Activated naive CD4-positive, alpha-beta T cell (primary cell): Measurements from ENCODE around the gene ABTB2.
"Not testable (repeated sequence)": the region's sequence is repeated elsewhere in the genome, so short reads cannot be mapped to it uniquely, and the experiment has no call there.

ENCODE experiments used
- DNase-seq, 4 experiments: peaks; one replicate each; lab custom pipeline; 2025; lab: John Stamatoyannopoulos, UW

ABTB2 gene

DNA sequence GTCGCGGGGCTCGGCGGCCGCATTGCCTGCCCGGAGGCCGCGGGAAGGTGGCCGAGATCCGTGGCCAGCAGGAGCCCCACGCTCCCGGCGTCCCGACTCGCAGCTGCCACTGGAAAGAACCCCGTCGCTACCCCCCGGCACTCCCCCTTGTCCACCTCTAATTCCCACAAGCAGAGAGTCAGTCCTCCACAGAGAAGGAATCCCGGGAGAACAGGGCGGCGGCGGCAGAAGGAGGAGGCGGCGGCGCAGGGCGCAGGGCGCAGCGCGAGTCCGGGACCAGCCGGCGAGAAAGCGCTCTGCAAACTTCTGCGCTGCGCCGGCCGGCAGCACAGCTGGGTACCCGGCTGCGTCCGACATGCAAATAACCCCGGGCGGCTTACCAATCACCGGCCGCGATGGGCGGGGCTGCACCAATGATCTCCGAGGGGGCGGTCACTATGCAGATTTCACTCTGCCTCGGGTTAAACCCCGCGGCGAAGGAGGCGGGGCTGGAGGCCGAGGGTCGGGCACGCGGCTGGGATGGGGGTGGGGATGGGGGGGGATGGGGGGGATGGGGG is at the start of gene ABTB2:
Gene ABTB2, minus strand, starts transcription at position 310 of the 557 bp plus-strand sequence.
- DNase-seq: peak; percentile 81 to 96 (median 94)

DNA sequence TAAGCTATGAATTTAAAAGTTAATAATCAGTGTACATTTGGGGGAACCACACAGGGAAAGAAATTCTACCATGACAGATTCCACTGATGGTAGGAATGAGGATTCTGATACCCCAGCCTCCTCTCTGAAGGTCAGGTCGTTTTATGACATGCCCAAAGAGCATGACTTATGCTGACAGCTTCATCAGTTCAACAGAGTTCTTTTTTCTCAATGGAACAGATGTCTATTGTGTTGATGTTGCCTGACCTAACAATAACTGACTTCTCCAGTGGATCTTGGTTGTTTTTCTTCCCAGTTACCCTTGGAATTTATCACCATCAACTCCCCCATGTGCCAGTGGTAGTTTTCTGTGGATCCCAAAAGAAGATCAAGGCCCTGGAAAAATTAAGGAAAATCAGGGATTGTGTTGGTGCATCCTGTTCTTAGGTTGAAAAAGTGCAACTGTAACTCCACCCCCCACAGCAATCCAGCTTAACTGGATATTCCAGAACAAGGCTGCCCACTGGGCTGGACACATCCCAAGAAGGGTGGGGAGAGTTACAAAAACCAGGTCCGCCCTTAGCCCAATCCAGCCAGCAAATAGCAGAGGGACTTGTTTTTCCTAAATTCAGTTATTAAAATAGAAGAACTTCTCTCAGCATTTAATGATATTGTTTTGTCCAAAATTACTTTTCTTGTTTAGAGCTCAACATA is 49.5 kb upstream of the ABTB2 start:
- no peak for DNase-seq

DNA sequence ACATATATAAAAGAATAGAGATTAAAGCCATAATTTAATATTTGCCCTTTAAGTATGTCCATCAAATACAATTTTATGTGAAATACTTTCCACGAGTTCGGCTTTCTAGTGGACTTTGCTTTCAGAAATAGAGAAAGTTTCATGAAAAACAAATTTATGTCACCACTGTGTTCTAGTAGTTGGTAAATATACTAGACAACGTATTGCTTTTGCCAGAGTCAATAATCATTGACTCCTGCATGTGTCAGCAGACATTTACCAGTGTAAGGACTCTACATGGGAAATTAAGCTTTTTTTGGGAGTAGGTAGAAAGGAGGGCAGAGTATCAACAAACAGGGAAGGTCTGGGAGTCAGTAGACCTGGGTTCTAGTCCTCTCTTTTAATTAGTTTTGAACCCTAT is 48.6 kb upstream of the ABTB2 start:
- no peak for DNase-seq

DNA sequence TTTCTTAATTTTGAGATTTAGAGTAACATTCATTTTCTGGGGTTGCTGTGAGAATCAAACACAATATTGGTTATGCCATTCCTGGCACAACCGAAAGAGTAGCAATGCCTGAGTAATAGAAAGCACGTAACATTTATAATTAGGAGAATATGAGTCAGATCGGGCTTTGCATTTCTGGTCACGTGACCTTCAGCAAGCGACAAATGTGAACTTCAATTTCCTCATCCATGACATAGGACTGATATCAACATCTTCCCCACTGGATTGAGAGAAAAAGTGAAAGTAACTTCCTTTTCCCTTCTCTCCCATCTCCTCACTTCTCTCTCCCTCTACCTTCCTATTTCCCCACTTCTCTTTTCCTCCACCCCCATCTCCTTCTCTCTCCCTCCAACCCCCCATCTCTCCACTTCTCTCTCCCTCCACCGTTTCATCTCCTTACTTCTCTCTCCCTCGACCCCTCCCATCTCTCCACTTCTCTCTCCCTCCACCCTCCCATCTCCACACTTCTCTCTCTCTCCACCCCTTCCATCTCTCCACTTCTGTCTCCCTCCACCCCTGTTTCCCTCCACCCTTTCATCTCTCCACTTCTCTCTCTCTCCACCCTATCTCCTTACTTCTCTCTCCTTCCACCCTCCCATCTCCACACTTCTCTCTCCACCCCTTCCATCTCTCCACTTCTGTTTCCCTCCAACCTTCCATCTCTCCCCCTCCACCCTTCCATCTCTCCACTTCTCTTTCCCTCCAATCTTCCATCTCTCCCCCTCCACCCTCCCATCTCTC is 47.5 kb upstream of the ABTB2 start:
- no peak for DNase-seq

- no peak for DNase-seq
Observed at GRCh38 chr11:34404280-34404679, 46.5 kb upstream of the ABTB2 start.

DNA sequence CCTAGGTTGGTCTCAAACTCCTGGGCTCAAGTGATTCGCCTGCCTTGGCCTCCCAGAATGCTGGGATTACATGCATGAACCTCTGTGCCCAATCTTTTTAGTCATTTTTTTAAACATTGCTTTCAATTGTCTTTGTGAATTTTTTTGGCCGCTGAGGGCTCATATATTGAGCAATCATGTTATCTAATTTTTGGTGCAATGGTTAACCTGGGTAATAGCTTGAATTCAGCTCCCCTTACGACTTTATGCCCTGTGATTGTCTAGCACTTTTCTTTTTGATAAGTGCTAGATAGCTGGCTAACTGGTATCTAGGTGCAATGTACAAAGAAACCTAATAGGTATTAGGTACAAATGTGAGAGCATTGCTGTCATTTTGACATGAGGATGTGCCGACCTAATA is 45.6 kb upstream of the ABTB2 start:
- no peak for DNase-seq

GRCh38 chr11:34397811-34398210 is 40.0 kb upstream of the ABTB2 start:
- no peak for DNase-seq

DNA sequence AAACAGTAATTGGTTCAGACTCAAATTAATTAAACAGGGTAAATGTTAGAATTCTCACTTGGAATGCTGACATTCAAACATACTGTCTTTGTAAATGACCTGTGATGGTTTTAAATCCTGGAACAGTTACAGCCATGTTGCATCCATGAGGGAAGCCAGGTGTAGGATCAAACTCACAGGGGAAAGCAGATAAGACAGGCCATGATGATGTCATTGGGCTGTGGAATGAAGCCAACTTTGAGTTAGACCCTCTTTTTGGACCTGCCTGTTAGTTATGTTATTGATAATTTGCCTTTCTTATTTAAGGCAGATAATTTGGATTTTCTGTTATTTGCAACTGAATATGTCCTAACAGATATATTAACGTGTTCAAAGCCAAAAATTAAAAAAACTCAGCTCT is 39.3 kb upstream of the ABTB2 start:
- DNase-seq: no peak

- DNase-seq: no peak
Observed at GRCh38 chr11:34395916-34396550, 38.2 kb upstream of the ABTB2 start.

DNA sequence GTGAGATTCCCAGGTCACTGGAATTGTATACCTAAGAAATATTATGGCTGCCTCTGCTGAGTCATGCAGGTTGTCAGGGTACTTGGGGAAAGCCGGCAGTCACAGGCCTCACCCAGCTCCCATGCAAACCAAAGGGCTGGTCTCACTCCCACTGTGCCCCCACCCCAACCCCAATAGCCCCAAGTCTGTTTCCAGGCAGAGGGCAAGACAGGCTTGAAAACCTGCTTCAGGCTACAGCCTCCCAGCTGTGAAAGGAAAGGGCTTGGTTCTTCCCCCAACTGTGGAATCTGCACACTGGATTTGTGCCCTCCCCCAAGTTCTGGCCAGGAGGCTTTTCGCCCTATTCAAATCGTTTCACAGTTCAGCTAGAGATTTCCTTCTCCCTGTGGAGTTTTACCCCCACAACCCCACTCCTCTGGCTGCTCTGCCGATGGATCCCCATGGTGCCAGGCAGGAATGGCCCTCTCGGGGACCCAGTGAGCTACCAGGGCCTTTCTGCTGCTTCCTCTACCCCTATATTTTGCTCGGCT is 37.0 kb upstream of the ABTB2 start:
- DNase-seq: no peak

- DNase-seq: no peak
Observed at GRCh38 chr11:34387653-34388052, 29.8 kb upstream of the ABTB2 start.

- DNase-seq: not testable (repeated sequence)
Observed at GRCh38 chr11:34386356-34386755, 28.5 kb upstream of the ABTB2 start.

- no peak for DNase-seq
Observed at GRCh38 chr11:34382532-34383276, 24.9 kb upstream of the ABTB2 start.

- no peak for DNase-seq
Observed at GRCh38 chr11:34381775-34382174, 24.0 kb upstream of the ABTB2 start.

DNA sequence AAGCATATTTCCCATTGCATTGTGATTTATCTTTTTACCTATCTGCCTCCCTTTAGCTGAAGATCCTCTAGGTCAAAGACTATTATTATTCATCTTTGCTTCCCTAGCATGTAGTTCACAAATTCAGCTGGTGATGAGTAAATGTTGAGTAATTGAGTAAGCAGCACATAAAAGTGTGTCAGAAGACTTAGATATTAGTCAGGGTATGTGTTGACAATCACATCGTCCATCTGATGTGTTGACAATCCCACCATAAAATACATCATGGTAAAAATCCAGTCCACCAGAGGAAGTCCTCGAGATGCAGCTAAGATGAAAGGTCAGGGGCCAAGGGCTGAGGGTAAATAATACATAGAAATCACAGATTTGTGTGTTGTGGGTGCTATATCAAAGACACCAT is 22.9 kb upstream of the ABTB2 start:
- no peak for DNase-seq

- no peak for DNase-seq
Observed at GRCh38 chr11:34379539-34379938, 21.7 kb upstream of the ABTB2 start.

GRCh38 chr11:34379079-34379478 is 21.3 kb upstream of the ABTB2 start:
- DNase-seq: no peak

GRCh38 chr11:34373727-34374126 is 15.9 kb upstream of the ABTB2 start:
- DNase-seq: no peak

DNA sequence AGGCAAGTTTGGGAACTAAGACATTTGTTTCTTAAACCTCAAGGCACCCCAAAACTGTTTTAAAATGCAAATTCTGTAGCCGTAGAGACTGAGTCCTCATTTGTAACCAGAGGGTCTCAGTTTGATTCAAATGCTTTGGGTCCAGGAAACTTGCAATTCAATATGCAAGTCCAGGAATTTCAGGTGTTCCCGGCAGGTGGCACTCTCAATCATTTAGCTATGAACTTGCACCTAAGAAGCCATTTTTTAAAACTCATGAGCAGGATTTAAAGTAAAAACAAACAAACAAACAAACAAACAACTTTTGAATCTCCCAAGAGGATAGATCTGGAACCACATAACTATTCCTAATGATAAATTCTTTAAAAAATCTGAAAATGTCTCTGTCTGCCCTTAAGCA is 8.7 kb upstream of the ABTB2 start:
- DNase-seq: no peak

GRCh38 chr11:34364102-34364501 is 6.3 kb upstream of the ABTB2 start:
- no peak for DNase-seq

DNA sequence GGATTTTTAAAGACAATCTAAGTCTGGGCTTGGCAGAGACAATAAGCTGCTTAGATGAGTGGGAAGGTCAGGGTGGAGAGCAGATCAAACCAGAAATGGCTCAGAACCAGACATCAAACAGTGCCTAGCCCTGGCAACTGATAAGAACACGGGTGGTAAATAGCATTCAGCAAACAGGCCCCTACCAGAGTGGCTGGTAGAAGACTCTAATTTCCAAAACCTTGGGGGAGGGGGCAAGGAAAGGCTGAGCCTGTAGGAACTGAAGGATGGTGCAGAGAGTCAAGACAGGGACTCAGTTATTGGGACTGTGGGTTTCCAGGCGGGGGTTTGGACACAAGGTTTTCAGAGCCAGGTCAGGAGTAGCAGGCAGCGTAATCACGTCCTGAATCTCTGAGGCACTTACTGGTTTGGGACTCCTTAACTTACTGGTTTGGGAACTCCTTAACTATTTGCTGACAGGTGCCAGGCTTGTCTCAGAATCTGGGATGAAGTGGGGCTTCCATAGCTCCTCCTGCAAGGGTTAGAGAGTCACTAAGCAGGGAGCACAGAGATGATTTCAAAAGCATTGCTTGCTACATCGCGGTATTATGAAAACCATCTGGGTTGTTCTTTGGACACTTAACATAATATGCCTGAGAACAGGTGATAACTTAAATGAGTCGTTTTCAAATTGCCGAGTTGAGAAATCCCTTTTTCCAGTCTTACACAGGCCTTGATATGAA is 5.7 kb upstream of the ABTB2 start:
- no peak for DNase-seq
